NCI-H524 treated with DMSO at 0.1 percent for 48 hours (cell line): ENCODE data around the gene C4A.
A peak's percentile ranks its signal among the peaks of the same experiment; 100 is the strongest.
"Not testable (repeated sequence)": the region's sequence is repeated elsewhere in the genome, so short reads cannot be mapped to it uniquely, and the experiment has no call there.

ENCODE experiments used
- DNase-seq: peaks from one replicate; lab custom pipeline; 2025; lab: John Stamatoyannopoulos, UW

Gene C4A

DNA sequence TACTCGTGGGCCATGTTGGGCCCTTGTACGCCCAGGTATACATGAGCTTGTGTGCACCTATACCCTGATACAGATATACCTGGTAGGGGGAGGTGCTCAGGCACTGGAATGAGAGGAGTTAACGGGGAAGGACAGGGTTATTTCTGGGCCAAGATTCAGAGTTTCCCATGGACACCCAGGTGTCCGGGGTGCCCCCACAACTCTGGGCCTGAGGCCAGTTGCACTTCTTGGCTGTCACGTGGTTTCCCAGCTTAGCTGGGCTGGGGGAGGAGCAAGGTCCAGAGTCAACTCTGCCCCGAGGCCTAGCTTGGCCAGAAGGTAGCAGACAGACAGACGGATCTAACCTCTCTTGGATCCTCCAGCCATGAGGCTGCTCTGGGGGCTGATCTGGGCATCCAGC, at the start of gene C4A:
Gene C4A (plus strand): TSS at position 314 of the 400 bp plus-strand sequence. CDS start 51 bp downstream, at position 365.
- DNase-seq: not testable (repeated sequence)

DNA sequence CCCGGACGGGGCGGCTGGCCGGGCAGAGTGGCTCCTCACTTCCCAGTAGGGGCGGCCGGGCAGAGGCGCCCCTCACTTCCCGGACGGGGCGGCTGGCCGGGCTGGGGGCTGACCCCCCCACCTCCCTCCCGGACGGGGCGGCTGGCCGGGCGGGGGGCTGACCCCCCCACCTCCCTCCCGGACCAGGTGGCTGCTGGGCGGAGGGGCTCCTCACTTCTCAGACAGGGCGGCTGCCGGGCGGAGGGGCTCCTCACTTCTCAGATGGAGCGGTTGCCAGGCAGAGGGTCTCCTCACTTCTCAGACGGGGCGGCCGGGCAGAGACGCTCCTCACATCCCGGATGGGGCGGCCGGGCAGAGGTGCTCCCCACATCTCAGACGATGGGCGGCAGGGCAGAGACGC, 49.7 kb upstream of the C4A start:
- not testable (repeated sequence) for DNase-seq

DNA sequence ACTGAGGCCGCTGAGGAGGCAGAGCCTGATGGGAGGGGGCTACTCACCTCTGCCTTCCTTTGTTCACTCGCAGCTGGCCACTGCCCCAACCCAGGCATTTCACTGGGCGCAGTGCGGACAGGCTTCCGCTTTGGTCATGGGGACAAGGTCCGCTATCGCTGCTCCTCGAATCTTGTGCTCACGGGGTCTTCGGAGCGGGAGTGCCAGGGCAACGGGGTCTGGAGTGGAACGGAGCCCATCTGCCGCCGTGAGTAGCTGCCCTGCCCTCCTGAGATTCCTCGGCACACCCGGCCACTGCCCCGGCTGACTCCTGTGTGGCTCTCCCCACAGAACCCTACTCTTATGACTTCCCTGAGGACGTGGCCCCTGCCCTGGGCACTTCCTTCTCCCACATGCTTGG, 48.3 kb upstream of the C4A start:
- no peak for DNase-seq

DNA sequence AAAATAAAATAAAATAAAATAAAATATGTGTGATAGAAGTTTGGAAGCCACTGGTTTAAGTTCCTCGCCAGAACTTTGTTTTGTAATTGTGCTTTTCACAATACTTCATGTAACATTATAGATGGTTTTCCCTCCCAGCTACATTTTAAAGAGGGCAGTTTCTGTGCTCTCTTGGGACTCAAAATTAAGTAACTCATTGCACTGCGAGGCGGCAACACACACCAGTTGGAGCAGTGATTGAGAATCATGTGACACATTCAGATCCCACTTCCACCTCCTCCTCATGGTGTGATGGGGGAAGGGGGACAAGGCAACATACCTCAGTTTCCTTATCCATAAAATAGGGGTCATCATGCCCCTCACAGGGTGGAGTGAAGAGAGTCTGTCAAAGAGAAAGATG, 46.8 kb upstream of the C4A start:
- DNase-seq: no peak

DNA sequence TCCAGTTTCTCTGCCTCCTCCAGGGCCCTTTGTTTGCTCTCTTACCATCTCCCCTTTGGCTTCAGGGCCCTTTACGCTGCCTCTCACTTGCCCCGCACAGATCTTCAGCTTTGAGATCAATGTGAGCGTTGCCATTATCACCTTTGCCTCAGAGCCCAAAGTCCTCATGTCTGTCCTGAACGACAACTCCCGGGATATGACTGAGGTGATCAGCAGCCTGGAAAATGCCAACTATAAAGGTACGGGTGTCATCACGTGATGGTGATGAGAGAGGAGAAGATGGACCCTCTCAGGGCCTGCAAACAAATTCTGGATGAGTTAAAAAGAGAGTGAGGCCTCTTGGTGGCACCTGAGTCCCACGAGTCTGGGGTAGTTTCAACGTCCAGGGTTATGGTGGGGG, 46.0 kb upstream of the C4A start:
- DNase-seq: no peak

DNA sequence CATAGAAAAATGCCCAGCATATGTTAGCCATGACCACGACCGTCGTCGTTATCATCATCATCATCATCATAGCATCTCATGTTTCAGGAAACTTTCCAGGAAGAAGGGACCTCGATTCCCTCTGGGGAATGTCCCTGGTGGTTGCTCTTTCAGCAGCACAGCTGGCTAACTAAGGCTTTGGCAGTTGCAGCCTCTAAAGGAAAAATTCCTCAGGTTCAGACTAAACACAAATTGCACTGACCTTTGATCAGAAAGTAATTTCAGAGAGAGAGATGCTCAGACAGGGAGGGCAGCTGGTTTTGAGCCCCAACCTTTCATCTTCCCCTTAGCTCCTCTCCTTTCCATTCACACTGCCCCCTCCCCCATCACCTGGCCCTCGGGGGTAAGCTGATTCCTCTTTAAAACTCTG, 41.6 kb upstream of the C4A start:
- no peak for DNase-seq

DNA sequence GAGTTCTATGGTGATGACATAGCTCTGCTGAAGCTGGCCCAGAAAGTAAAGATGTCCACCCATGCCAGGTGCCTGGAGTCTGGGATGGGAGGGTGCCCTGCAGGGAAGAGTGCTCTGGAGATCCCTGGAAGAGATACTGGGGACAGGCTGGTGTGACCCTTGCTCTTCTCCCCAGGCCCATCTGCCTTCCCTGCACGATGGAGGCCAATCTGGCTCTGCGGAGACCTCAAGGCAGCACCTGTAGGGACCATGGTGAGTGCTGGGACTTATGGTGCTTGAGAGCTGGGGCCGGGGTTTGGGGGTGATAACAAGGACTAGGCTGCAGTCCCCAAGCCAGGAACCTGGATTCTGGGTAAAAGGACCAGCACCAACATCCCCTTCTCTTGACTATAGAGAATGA, 38.1 kb upstream of the C4A start:
- DNase-seq: no peak

DNA sequence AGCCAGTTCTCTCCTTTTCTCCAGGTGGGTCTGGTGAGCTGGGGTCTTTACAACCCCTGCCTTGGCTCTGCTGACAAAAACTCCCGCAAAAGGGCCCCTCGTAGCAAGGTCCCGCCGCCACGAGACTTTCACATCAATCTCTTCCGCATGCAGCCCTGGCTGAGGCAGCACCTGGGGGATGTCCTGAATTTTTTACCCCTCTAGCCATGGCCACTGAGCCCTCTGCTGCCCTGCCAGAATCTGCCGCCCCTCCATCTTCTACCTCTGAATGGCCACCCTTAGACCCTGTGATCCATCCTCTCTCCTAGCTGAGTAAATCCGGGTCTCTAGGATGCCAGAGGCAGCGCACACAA, 36.7 kb upstream of the C4A start:
- no peak for DNase-seq

DNA sequence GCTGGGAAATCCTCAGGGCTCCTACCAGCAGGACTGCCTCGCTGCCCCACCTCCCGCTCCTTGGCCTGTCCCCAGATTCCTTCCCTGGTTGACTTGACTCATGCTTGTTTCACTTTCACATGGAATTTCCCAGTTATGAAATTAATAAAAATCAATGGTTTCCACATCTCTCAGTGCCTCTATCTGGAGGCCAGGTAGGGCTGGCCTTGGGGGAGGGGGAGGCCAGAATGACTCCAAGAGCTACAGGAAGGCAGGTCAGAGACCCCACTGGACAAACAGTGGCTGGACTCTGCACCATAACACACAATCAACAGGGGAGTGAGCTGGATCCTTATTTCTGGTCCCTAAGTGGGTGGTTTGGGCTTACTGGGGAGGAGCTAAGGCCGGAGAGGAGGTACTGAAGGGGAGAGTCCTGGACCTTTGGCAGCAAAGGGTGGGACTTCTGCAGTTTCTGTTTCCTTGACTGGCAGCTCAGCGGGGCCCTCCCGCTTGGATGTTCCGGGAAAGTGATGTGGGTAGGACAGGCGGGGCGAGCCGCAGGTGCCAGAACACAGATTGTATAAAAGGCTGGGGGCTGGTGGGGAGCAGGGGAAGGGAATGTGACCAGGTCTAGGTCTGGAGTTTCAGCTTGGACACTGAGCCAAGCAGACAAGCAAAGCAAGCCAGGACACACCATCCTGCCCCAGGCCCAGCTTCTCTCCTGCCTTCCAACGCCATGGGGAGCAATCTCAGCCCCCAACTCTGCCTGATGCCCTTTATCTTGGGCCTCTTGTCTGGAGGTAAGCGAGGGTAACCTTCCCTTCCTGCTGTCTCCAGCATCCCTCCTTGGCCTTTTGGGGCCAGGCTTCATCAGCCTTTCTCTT, 36.1 kb upstream of the C4A start, which contains the start of gene CFB:
Gene CFB (plus strand): TSS at position 589 of the 863 bp plus-strand sequence. CDS start 127 bp downstream, at position 716.
- no peak for DNase-seq

DNA sequence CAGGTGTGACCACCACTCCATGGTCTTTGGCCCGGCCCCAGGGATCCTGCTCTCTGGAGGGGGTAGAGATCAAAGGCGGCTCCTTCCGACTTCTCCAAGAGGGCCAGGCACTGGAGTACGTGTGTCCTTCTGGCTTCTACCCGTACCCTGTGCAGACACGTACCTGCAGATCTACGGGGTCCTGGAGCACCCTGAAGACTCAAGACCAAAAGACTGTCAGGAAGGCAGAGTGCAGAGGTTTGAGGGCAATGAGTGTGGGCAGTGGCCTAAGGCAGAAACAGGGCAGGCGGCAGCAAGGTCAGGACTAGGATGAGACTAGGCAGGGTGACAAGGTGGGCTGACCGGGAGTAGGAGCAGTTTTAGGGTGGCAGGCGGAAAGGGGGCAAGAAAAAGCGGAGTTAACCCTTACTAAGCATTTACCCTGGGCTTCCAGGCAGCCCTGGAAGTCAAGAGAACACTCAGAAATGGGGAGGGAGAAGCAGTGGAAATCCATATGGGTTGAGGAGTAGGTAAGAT, 35.4 kb upstream of the C4A start:
- no peak for DNase-seq

DNA sequence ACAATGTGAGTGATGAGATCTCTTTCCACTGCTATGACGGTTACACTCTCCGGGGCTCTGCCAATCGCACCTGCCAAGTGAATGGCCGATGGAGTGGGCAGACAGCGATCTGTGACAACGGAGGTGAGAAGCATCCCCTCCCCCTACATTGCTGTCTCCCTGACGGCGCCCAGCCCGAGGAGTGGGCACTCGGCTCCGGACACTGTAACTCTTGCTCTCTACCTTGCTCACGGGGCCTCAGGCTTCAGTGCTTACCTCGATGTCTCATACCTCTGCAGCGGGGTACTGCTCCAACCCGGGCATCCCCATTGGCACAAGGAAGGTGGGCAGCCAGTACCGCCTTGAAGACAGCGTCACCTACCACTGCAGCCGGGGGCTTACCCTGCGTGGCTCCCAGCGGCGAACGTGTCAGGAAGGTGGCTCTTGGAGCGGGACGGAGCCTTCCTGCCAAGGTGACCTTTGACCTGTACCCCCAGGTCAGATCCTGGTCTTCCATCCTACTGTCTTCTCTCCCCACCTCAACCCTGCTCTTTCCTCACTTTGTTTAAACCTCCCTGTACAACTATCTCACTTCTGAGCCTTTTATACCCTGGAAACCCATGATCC, 34.7 kb upstream of the C4A start:
- DNase-seq: no peak

DNA sequence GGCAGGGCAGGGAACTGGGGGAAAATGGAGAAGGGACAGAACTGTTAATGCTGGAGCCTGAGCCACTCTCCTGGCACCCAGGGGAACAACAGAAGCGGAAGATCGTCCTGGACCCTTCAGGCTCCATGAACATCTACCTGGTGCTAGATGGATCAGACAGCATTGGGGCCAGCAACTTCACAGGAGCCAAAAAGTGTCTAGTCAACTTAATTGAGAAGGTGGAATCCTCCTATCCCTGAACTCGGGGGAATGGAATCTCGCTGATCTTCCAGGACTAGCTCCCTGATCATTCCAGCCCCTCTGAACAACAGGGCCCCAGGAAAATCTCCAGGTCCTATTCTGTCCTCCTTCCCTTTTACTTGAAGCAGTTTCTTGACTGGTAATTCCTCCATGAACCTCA, 34.0 kb upstream of the C4A start:
- DNase-seq: no peak

DNA sequence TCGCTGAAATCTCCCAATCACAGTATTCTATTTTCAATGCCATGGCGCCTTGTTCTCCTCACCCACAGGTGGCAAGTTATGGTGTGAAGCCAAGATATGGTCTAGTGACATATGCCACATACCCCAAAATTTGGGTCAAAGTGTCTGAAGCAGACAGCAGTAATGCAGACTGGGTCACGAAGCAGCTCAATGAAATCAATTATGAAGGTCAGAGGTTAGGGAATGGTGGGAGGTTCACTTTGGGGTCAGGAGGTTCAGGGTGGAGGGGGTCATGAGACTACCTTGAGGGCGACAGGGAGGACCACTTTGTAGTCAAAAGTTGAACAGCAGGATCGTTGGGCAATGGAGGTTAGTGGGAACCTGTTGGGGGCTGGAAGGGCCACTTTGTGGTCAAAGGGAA, 33.6 kb upstream of the C4A start:
- no peak for DNase-seq

DNA sequence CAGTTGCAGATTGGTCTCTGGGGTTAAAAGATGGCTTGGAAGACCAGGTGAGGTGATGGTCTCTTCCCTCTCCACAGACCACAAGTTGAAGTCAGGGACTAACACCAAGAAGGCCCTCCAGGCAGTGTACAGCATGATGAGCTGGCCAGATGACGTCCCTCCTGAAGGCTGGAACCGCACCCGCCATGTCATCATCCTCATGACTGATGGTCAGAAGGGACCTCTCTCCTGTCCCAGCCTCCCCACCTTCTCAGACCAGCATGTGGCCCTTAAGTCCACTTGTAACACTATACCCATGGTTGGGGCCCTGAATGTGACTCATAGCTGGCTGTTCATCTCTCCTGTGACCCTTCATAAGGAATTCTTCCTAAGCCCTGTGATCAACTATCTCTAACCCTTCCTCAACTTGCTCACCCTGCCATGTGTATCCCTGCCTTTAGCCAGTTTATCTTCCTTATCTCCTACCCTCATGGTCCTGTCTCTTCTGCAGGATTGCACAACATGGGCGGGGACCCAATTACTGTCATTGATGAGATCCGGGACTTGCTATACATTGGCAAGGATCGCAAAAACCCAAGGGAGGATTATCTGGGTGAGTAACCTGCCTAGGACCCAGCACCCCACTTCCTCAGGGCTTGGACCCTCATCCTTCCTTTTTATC, 33.0 kb upstream of the C4A start:
- DNase-seq: no peak

DNA sequence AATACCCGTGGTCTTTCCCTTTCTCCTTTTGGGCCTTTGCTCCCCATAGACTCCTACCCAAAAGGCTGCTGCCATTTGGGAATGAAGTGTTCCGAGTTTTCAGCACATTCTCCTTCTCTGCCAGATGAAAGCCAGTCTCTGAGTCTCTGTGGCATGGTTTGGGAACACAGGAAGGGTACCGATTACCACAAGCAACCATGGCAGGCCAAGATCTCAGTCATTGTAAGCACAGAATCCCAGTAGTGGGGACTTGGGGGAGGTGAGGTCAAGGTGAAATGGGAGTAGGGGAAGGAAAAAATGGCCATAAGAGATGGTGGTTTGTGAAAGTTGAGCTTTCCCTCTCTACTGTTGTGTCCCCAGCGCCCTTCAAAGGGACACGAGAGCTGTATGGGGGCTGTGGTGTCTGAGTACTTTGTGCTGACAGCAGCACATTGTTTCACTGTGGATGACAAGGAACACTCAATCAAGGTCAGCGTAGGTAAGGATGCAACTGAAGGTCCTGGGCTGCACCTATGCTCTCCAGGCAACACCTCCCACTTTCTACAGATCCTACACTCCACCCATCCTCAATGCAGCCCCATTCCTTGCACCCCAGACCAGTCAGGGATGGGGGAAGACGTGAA, 31.8 kb upstream of the C4A start:
- no peak for DNase-seq

DNA sequence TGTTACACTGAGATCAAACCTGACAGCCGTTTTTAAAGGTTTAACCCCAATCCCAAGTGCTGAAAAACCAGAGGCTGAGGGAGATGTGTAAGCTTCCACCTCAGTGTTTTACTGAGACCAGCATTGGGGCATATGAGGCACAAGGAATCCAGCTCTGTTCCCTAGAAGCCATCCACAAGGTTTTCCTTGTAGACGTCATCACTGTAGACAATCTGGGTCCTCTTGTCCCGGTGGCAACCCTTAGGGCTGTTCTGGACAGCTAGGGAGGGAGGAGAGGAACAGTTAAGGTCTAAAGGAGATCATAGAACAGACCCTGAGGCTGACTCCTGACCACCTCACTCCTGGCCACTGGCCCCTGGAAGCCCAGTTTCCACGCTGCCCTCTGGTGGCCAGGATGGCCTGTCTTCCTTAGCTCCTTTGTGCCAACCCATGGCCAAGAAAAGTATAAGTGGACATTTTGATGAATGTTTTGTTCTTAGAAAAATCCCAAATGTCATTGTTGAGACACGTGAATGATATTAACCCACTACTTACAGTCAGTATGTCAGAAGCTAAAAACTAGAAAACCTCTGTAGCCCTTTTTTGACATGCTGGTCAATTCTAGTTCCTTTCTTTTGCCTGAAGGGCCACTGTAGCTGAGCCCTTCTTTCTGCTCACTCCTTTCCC, 29.6 kb upstream of the C4A start:
- no peak for DNase-seq

DNA sequence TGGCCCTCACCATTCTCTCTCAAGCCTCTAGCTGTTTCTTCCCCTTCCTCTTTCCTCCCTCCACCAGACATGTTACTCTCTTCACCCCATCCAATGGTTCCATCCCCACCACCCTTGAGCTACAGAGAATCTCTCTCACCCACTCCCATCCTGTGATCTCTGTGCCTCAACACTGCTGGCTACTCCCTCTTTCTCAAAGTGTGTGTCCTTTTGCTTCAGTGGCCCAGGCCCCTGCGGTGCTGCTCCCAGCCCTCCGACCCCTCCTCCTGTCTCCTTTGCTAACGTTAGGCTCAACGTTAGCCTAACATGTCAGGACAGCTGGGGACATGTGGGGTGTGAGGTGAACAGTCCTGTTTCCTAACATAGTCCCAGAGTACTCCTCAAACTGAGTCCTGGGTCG, 29.0 kb upstream of the C4A start:
- DNase-seq: no peak

DNA sequence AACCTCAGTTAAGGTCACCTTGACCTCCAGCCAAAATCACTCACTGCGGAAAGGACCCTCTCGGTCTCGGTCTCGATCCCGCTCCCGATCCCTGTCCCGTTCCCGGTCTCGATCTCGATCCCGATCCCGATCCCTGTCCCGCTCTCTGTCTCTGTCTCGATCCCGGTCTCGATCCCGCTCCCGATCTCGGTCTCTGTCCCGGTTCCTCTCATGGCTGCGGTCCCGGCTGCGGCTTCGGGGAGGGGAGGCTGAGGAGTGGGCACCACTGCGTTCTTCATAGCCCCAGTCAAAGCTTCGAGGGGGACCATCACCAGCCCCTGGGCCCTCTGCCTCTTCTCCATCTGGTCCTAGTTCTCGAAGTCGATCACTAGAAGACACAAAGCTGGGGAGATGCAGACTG, 27.3 kb upstream of the C4A start:
- DNase-seq: no peak

DNA sequence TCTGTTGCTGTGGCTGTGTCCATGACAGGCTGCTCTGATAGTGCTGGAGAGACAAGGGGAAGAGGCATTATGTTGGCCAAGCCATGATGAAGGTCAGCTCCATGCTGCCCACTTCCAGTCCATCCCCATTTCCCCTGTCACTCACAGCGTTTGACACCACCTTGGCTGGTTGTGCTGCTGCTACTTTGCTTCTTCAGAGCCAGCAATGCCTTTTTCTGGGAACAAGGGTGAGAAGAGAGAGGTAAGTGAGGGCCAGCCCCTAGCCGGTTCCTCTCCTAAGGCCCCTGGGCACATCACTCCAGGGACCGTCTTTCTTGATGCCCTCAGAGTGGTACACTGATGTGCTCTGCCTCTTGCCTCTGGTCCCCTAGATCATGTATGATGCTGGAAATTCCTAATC, 25.1 kb upstream of the C4A start:
- no peak for DNase-seq

DNA sequence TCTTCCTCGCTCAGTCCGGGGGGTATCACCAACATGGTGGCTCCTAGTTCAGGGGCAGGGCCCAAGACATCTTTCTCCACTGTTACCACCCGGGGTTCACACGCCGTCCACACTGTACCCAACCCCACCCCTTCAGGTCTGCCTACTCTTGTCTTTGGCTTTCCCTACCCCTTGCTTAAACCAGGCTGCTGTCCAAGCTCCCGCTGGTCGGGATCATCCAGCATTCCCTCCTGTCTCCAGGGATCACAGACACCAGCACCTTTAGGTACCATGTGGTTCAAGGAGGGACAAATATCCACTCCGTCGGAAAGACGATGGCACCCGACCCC, 23.5 kb upstream of the C4A start:
- DNase-seq: no peak

DNA sequence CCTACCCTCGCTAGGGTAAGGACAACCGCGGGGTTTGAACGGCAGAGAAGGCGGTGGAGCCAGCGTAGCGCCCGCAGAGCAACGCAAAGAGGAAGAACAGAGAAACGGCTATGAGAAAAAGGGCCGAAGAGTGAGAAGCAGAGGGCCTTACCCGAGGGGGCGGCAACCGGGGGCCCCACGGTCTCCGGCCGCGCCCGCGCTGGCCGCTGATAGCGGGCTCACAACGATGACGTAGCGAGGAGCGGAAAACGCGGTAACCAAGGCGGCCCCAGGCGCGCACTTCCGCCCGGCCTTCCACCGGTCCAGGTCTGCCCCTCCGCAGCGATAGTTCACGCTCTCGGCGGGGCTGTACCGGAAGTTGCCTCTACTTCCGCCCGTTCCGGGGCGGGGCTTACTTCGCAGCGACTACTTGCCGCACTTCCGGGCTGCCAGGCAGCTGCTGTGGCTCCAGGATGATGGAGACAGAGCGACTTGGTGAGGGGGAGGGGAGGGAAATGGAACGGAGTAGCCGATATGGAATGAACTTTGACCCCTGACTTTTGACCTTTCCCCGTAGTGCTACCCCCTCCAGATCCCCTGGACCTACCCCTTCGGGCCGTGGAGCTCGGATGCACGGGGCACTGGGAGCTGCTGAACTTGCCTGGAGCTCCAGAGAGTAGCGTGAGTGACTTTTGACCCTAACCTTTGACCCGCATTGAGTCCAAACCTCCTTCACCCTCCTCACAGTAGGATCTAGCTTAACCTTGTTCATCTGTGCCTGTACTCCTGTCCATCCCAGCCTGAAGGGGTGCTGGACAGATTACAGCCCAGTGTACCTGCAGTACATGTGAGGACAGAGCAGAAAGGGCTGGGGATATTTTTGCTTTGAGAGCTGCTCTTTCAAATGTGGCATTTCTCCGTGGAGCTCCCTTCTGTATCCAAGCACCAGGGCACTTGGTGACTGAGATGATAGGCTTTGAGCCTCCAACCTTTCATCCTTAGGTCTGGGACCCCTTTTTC, 22.8 kb upstream of the C4A start, which contains the start of the genes NELFE and SKIC2:
Gene NELFE (minus strand): TSS at position 231 of the 999 bp plus-strand sequence. CDS start 525 bp downstream, outside the sequence.
Gene SKIC2 (plus strand): TSS at position 435 of the 999 bp plus-strand sequence. CDS start 18 bp downstream, at position 453.
- DNase-seq: peak; percentile 87
